GM23338 (cell line): ENCODE results near the gene THSD7A. TPM values are rescaled to one million over a fixed set of nuclear protein-coding genes. Genes with fewer than 3 reads are reported as not detected.

Experiments used
- ATAC-seq: fragments of 200-7000 bp; cut with Tn5 transposase; 3 replicates; pipeline ENCODE4 v1.9.1; 2020
- DNase-seq: peaks from one replicate; pipeline ENCODE4 v3.0.0-alpha.2; 2015; ENCODE audit warnings: low spot score
- H2AFZ ChIP-seq: fragments of 200-600 bp; sonication (generic); 2 replicates; pipeline ENCODE4 v1.8.0; 2016; ENCODE audit warnings: antibody characterized with exemption, mild to moderate bottlenecking, moderate library complexity
- H3F3A ChIP-seq: fragments of 200-600 bp; sonication (generic); replicated peaks from 2 replicates; pipeline ENCODE4 v1.8.0; 2017; ENCODE audit warnings: antibody characterized with exemption, mixed run types, low read depth
- H3K27ac ChIP-seq: fragments of 200-600 bp; sonication (generic); 2 replicates; pipeline ENCODE4 v1.6.1; 2016; ENCODE audit warnings: low read depth
- H3K27me3 ChIP-seq: fragments of 200-600 bp; sonication (generic); 2 replicates; pipeline ENCODE4 v1.8.0; 2016; ENCODE audit warnings: mild to moderate bottlenecking, mixed run types, moderate library complexity; ENCODE audit not compliant: insufficient read depth
- H3K36me3 ChIP-seq: fragments of 200-600 bp; sonication (generic); 2 replicates; pipeline ENCODE4 v1.8.0; 2016; ENCODE audit warnings: mild to moderate bottlenecking; ENCODE audit not compliant: insufficient read depth
- H3K4me1 ChIP-seq: fragments of 200-600 bp; sonication (generic); 2 replicates; pipeline ENCODE4 v1.8.0; 2016; ENCODE audit warnings: mild to moderate bottlenecking, moderate library complexity; ENCODE audit not compliant: insufficient read depth
- H3K4me2 ChIP-seq: fragments of 200-600 bp; sonication (generic); 2 replicates; pipeline ENCODE4 v1.7.1; 2017; ENCODE audit warnings: mixed run types
- H3K4me3 ChIP-seq: fragments of 200-600 bp; sonication (generic); 2 replicates; pipeline ENCODE4 v1.6.1; 2016; ENCODE audit warnings: mixed run types
- H3K79me2 ChIP-seq: fragments of 200-600 bp; sonication (generic); replicated peaks from 2 replicates; pipeline ENCODE4 v1.8.0; 2017; ENCODE audit warnings: mild to moderate bottlenecking; ENCODE audit not compliant: insufficient read depth
- H3K9me2 ChIP-seq: fragments of 200-600 bp; sonication (generic); 2 replicates; pipeline ENCODE4 v1.8.0; 2017; ENCODE audit not compliant: insufficient read depth
- H4K20me1 ChIP-seq: fragments of 200-600 bp; sonication (generic); replicated peaks from 2 replicates; pipeline ENCODE4 v1.8.0; 2017; ENCODE audit warnings: mild to moderate bottlenecking; ENCODE audit not compliant: insufficient read depth
- H3K27ac Mint-ChIP-seq: 2 replicates; pipeline ENCODE4 v1.8.0; 2020; ENCODE audit warnings: inconsistent platforms, mild to moderate bottlenecking, moderate library complexity, mixed read lengths
- H3K27me3 Mint-ChIP-seq: 3 replicates; pipeline ENCODE4 v1.8.0; 2022; ENCODE audit warnings: low read depth, mild to moderate bottlenecking, moderate library complexity, mixed read lengths, inconsistent platforms; ENCODE audit not compliant: insufficient read depth, poor library complexity
- H3K36me3 Mint-ChIP-seq: 3 replicates; pipeline ENCODE4 v1.8.0; 2021; ENCODE audit warnings: low read depth, mild to moderate bottlenecking, inconsistent platforms, moderate library complexity, mixed read lengths
- H3K4me1 Mint-ChIP-seq: 3 replicates; pipeline ENCODE4 v1.8.0; 2020; ENCODE audit warnings: mild to moderate bottlenecking, inconsistent platforms, mixed read lengths
- H3K4me3 Mint-ChIP-seq: 3 replicates; pipeline ENCODE4 v1.8.0; 2021; ENCODE audit warnings: moderate library complexity, mild to moderate bottlenecking, inconsistent platforms, mixed read lengths
- H3K9me3 Mint-ChIP-seq: 3 replicates; pipeline ENCODE4 v1.8.0; 2020; ENCODE audit warnings: moderate library complexity, mild to moderate bottlenecking, inconsistent platforms, mixed read lengths
- CREB1 ChIP-seq: fragments of 250-450 bp; sonication (Bioruptor Pico); IDR thresholded peaks from 2 replicates; pipeline ENCODE4 v1.5.0; 2020; ENCODE audit warnings: low read depth, mild to moderate bottlenecking, moderate library complexity
- CTCF ChIP-seq, 2 experiments: fragments of 200-600 bp in 1 of 2; sonication (generic) in 1 of 2; conservative IDR thresholded peaks; 2 replicates each; pipeline versions ENCODE4 v1.5.1 to v1.6.1; 2016 to 2017; ENCODE audit warnings: antibody characterized with exemption in 2 of 2, low read depth in 2 of 2, mild to moderate bottlenecking in 2 of 2, moderate library complexity in 1 of 2
- ETS1 ChIP-seq: IDR thresholded peaks from 2 replicates; pipeline ENCODE4 v1.6.1; 2016; ENCODE audit warnings: antibody characterized with exemption
- EZH2 ChIP-seq: fragments of 200-600 bp; sonication (generic); IDR thresholded peaks from one replicate; pipeline ENCODE4 v1.8.0; 2017; ENCODE audit warnings: antibody characterized with exemption, mild to moderate bottlenecking, low read depth; ENCODE audit not compliant: unreplicated experiment
- EZH2phosphoT487 ChIP-seq: fragments of 200-600 bp; sonication (generic); IDR thresholded peaks from one replicate; pipeline ENCODE4 v1.8.1; 2018; ENCODE audit warnings: antibody characterized with exemption; ENCODE audit not compliant: unreplicated experiment
- JUNB ChIP-seq: IDR thresholded peaks from one replicate; pipeline ENCODE4 v1.6.1; 2016; ENCODE audit warnings: antibody characterized with exemption; ENCODE audit not compliant: unreplicated experiment
- NANOG ChIP-seq: IDR thresholded peaks from 2 replicates; pipeline ENCODE4 v1.6.1; 2016; ENCODE audit warnings: antibody characterized with exemption, borderline replicate concordance
- POLR2AphosphoS5 ChIP-seq: IDR thresholded peaks from 2 replicates; pipeline ENCODE4 v1.6.1; 2016; ENCODE audit warnings: antibody characterized with exemption, low read depth
- REST ChIP-seq: IDR thresholded peaks from one replicate; pipeline ENCODE4 v1.6.1; 2018; ENCODE audit warnings: antibody characterized with exemption; ENCODE audit not compliant: unreplicated experiment
- STAT1 ChIP-seq: IDR thresholded peaks from one replicate; pipeline ENCODE4 v1.6.1; 2016; ENCODE audit warnings: antibody characterized with exemption; ENCODE audit not compliant: unreplicated experiment
- ZNF114 ChIP-seq: fragments of 250-450 bp; sonication (Bioruptor Pico); IDR thresholded peaks from 2 replicates; pipeline ENCODE4 v1.5.0; 2020; ENCODE audit warnings: mild to moderate bottlenecking, moderate library complexity
- ZNF331 ChIP-seq: fragments of 250-450 bp; sonication (Bioruptor Pico); IDR thresholded peaks from 2 replicates; pipeline ENCODE4 v1.5.0; 2020; ENCODE audit warnings: low read depth, mild to moderate bottlenecking, moderate library complexity
- ZNF462 ChIP-seq: fragments of 250-450 bp; sonication (Bioruptor Pico); IDR thresholded peaks from 2 replicates; pipeline ENCODE4 v1.5.0; 2020; ENCODE audit warnings: mild to moderate bottlenecking, moderate library complexity
- polyA plus RNA-seq: library from polyadenylated mRNA; unstranded; fragments of >200 nt; fragmentation: Nextera tagmentation; extraction: Ambion mirVana; gene quantifications from 2 replicates; pipeline ENCODE4 v1.2.1, GENCODE V29; 2016
- total RNA-seq: library from RNA; depleted of rRNA; stranded (reverse); fragments of >200 nt; shearing (Covaris generic); gene quantifications from 2 replicates; pipeline ENCODE4 v1.2.3, GENCODE V29; 2014

The THSD7A gene
- total and polyA plus RNA-seq, 2 experiments from 2014 or later: 1.3 to 2.1 TPM

GRCh38 chr7:11819271-11819670 lies 12.7 kb downstream of the THSD7A start:
- ATAC-seq (no peak), DNase-seq (no peak)
- no peaks in the 10 kb centered on the region for H3K79me2 ChIP-seq
- no peaks in the 10 kb centered on the region for H3F3A ChIP-seq
- no peaks in the 10 kb centered on the region for H4K20me1 ChIP-seq
- Mint-ChIP-seq H3K36me3 (peaks cover 8% of the 10 kb centered on the region; the same call in 2 of the 3 replicates), H3K27me3 (no peaks in the 10 kb centered on the region), H3K27ac (no peak overlapping the region), H3K4me1 (peaks cover 12% of the 10 kb centered on the region), H3K4me3 (no peak overlapping the region), H3K9me3 (no peaks in the 10 kb centered on the region; the same call in 2 of the 3 replicates)
- no peak overlapping the region for H3K4me2 ChIP-seq
- TF ChIP-seq EZH2phosphoT487 (no peak), NANOG (no peak), ZNF114 (CRISPR knock-in tag) (no peak), ZNF331 (CRISPR knock-in tag) (no peak), STAT1 (no peak), EZH2 (no peak), CTCF (conservative IDR thresholded peaks at IDR 0.05; ENCODE audit: low read depth in 2 of 2) (no peak), JUNB (no peak), CREB1 (no peak), ETS1 (no peak), ZNF462 (CRISPR knock-in tag) (no peak), REST (no peak), POLR2AphosphoS5 (no peak)
- no peak overlapping the region for H2AFZ ChIP-seq
- no peak overlapping the region for H3K27ac ChIP-seq
- H3K4me3 ChIP-seq: no peak overlapping the region
- H3K4me1 ChIP-seq: peaks cover 13% of the 10 kb centered on the region
- H3K9me2 ChIP-seq: no peaks in the 10 kb centered on the region
- no peaks in the 10 kb centered on the region for H3K36me3 ChIP-seq
- H3K27me3 ChIP-seq: no peaks in the 10 kb centered on the region
